H9 (cell line): ENCODE results near the gene ZNF512B. TPM values are rescaled to one million over a fixed set of nuclear protein-coding genes. Genes with fewer than 3 reads are reported as not detected.
A peak's percentile ranks its signal among the peaks of the same experiment; 100 is the strongest.

ENCODE experiments used
- DNase-seq: peaks from one replicate; pipeline ENCODE4 v3.0.0-alpha.2; 2017
- H2AFZ ChIP-seq: one replicate; pipeline ENCODE4 v1.6.1; 2013; ENCODE audit warnings: mild to moderate bottlenecking, low read length, control low read depth, moderate library complexity
- H2AK5ac ChIP-seq: 2 replicates; pipeline ENCODE4 v1.6.1; 2013; ENCODE audit warnings: low read length, control low read depth, mixed read lengths; ENCODE audit not compliant: insufficient read length
- H2BK120ac ChIP-seq: one replicate; pipeline ENCODE4 v1.6.1; 2013; ENCODE audit warnings: low read depth, mild to moderate bottlenecking, low read length, control low read depth, inconsistent platforms; ENCODE audit not compliant: poor library complexity, severe bottlenecking
- H2BK12ac ChIP-seq: 2 replicates; pipeline ENCODE4 v1.6.1; 2013; ENCODE audit warnings: low read length, control low read depth, mixed read lengths, low read depth; ENCODE audit not compliant: insufficient read length
- H2BK15ac ChIP-seq: 2 replicates; pipeline ENCODE4 v1.6.1; 2013; ENCODE audit warnings: low read depth, low read length, control low read depth
- H2BK20ac ChIP-seq: one replicate; pipeline ENCODE4 v1.6.1; 2013; ENCODE audit warnings: low read depth, mild to moderate bottlenecking, low read length, control low read depth, inconsistent platforms; ENCODE audit not compliant: poor library complexity, severe bottlenecking
- H2BK5ac ChIP-seq: 2 replicates; pipeline ENCODE4 v1.6.1; 2013; ENCODE audit warnings: low read length, control low read depth, mixed read lengths; ENCODE audit not compliant: insufficient read length
- H3K14ac ChIP-seq: 2 replicates; pipeline ENCODE4 v1.6.1; 2013; ENCODE audit warnings: low read length, control low read depth; ENCODE audit not compliant: insufficient read depth
- H3K18ac ChIP-seq: 2 replicates; pipeline ENCODE4 v1.6.1; 2013; ENCODE audit warnings: low read depth, mild to moderate bottlenecking, mixed read lengths, low read length, control low read depth; ENCODE audit not compliant: insufficient read length
- H3K23ac ChIP-seq: 2 replicates; pipeline ENCODE4 v1.6.1; 2013; ENCODE audit warnings: low read length, control low read depth, mixed read lengths, low read depth; ENCODE audit not compliant: insufficient read length
- H3K23me2 ChIP-seq: 2 replicates; pipeline ENCODE4 v1.6.1; 2013; ENCODE audit warnings: low read depth, mild to moderate bottlenecking, mixed read lengths, low read length, control low read depth; ENCODE audit not compliant: insufficient read length, poor library complexity, severe bottlenecking
- H3K27ac ChIP-seq: 2 replicates; pipeline ENCODE4 v1.5.1; 2013; ENCODE audit warnings: low read length, control low read depth, mixed read lengths, low read depth; ENCODE audit not compliant: insufficient read length
- H3K27me3 ChIP-seq: 2 replicates; pipeline ENCODE4 v1.6.1; 2013; ENCODE audit warnings: low read length, control low read depth, inconsistent platforms; ENCODE audit not compliant: insufficient read depth
- H3K4ac ChIP-seq: 2 replicates; pipeline ENCODE4 v1.6.1; 2013; ENCODE audit warnings: low read depth, mild to moderate bottlenecking, control low read depth, inconsistent platforms, low read length, moderate library complexity
- H3K4me1 ChIP-seq: 2 replicates; pipeline ENCODE4 v1.6.1; 2013; ENCODE audit warnings: low read length, control low read depth, inconsistent platforms; ENCODE audit not compliant: insufficient read depth
- H3K4me2 ChIP-seq: 2 replicates; pipeline ENCODE4 v1.6.1; 2013; ENCODE audit warnings: low read length, control low read depth, mixed read lengths; ENCODE audit not compliant: insufficient read length, insufficient read depth
- H3K56ac ChIP-seq: 2 replicates; pipeline ENCODE4 v1.6.1; 2013; ENCODE audit warnings: low read depth, mild to moderate bottlenecking, mixed read lengths, low read length, control low read depth; ENCODE audit not compliant: insufficient read length
- H3K79me1 ChIP-seq: 2 replicates; pipeline ENCODE4 v1.6.1; 2013; ENCODE audit warnings: low read depth, mild to moderate bottlenecking, moderate library complexity, low read length, control low read depth, inconsistent platforms; ENCODE audit not compliant: insufficient read depth, poor library complexity, severe bottlenecking
- H3K79me2 ChIP-seq: 2 replicates; pipeline ENCODE4 v1.6.1; 2013; ENCODE audit warnings: low read length, control low read depth, inconsistent platforms; ENCODE audit not compliant: insufficient read depth
- H3K9ac ChIP-seq: 2 replicates; pipeline ENCODE4 v1.6.1; 2013; ENCODE audit warnings: low read length, control low read depth, mixed read lengths; ENCODE audit not compliant: insufficient read length; ENCODE audit errors: extremely low read depth
- H3K9me3 ChIP-seq: one replicate; pipeline ENCODE4 v1.6.1; 2013; ENCODE audit warnings: low read depth, low read length, inconsistent platforms; ENCODE audit not compliant: control insufficient read depth
- H3T11ph ChIP-seq: one replicate; pipeline ENCODE4 v1.6.1; 2013; ENCODE audit warnings: mild to moderate bottlenecking, low read length, control low read depth, inconsistent platforms
- H4K20me1 ChIP-seq: one replicate; pipeline ENCODE4 v1.6.1; 2013; ENCODE audit not compliant: control insufficient read depth, insufficient read length, insufficient read depth
- H4K5ac ChIP-seq: 2 replicates; pipeline ENCODE4 v1.6.1; 2013; ENCODE audit warnings: low read depth, mild to moderate bottlenecking, mixed read lengths, low read length, control low read depth; ENCODE audit not compliant: insufficient read length
- H4K8ac ChIP-seq: replicated peaks from 2 replicates; pipeline ENCODE4 v1.6.1; 2013; ENCODE audit warnings: low read length, control low read depth, mixed read lengths, low read depth; ENCODE audit not compliant: insufficient read length
- H4K91ac ChIP-seq: 2 replicates; pipeline ENCODE4 v1.6.1; 2013; ENCODE audit warnings: low read depth, mild to moderate bottlenecking, moderate library complexity, mixed read lengths, low read length, control low read depth; ENCODE audit not compliant: insufficient read length
- H3K27ac Mint-ChIP-seq, 3 experiments: 2 replicates in 2 of 3; 3 replicates in 1 of 3; pipeline ENCODE4 v1.8.0; 2020 to 2021; ENCODE audit warnings: mixed read lengths in 3 of 3, mild to moderate bottlenecking in 1 of 3, moderate library complexity in 1 of 3
- H3K27me3 Mint-ChIP-seq: 2 replicates; pipeline ENCODE4 v1.8.0; 2021; ENCODE audit warnings: low read depth, mild to moderate bottlenecking, moderate library complexity, mixed read lengths
- H3K36me3 Mint-ChIP-seq, 3 experiments: 2 replicates in 2 of 3; 3 replicates in 1 of 3; pipeline ENCODE4 v1.8.0; 2020 to 2021; ENCODE audit warnings: low read depth in 3 of 3, mixed read lengths in 3 of 3; ENCODE audit not compliant: insufficient read depth in 1 of 3
- H3K4me1 Mint-ChIP-seq, 2 experiments: 2 replicates each; pipeline ENCODE4 v1.8.0; 2020; ENCODE audit warnings: mixed read lengths in 2 of 2
- H3K4me3 Mint-ChIP-seq, 2 experiments: 2 replicates in 1 of 2; 3 replicates in 1 of 2; pipeline ENCODE4 v1.8.0; 2020 to 2021; ENCODE audit warnings: mild to moderate bottlenecking in 2 of 2, mixed read lengths in 2 of 2, moderate library complexity in 1 of 2
- H3K9me3 Mint-ChIP-seq, 2 experiments: 2 replicates in 1 of 2; 3 replicates in 1 of 2; pipeline ENCODE4 v1.8.0; 2020; ENCODE audit warnings: mild to moderate bottlenecking in 2 of 2, mixed read lengths in 2 of 2, moderate library complexity in 1 of 2
- CTCF ChIP-seq: fragments of 200-600 bp; sonication (generic); conservative IDR thresholded peaks from 3 replicates; pipeline ENCODE4 v1.8.0; 2021; ENCODE audit warnings: antibody characterized with exemption, mild to moderate bottlenecking
- WGBS: extraction: QIAGEN DNeasy Blood & Tissue Kit; methylation state at CpG from one replicate; pipeline ENCODE4 v1.1.7; 2013; ENCODE audit warnings: missing lambda C conversion rate, low lambda C conversion rate, mixed read lengths; ENCODE audit not compliant: insufficient read length; ENCODE audit errors: extremely low coverage; 5-methylcytosine and 5-hydroxymethylcytosine counted together
- total RNA-seq: library from RNA; stranded (reverse); gene quantifications from 2 replicates; pipeline ENCODE4 v1.2.1, GENCODE V29; 2021

ZNF512B gene
- total RNA-seq, 1 experiment from 2014 or later, result 46.0 TPM

GRCh38 chr20:63934271-63935068 lies 35.3 kb downstream of the ZNF512B start:
- peak overlapping the region in 2 of 3 experiments; percentile 52 to 80; a peak in 3 of 7 replicates for H3K27ac Mint-ChIP-seq
- H3K27ac ChIP-seq, result no peak overlapping the region
- no peak overlapping the region for H2BK20ac ChIP-seq
- no CpG with 5 or more reads among the region's 37 CpGs for WGBS
- H3K4me1 ChIP-seq, result no peaks in the 10 kb centered on the region
- H3K27me3 ChIP-seq, result no peaks in the 10 kb centered on the region
- no peak overlapping the region for H3K56ac ChIP-seq
- H3K9ac ChIP-seq, result no peak overlapping the region
- no peak overlapping the region for H3K14ac ChIP-seq
- H3K18ac ChIP-seq, result no peak overlapping the region
- H2BK12ac ChIP-seq, result no peak overlapping the region
- H4K8ac ChIP-seq, result no peak overlapping the region
- H3K79me1 ChIP-seq, result no peaks in the 10 kb centered on the region
- H3K27me3 Mint-ChIP-seq, result no peaks in the 10 kb centered on the region
- no peak overlapping the region for H3K4ac ChIP-seq
- H3K4me3 Mint-ChIP-seq, result no peak overlapping the region
- peaks cover 6% of the 10 kb centered on the region for H3K23me2 ChIP-seq
- no peak overlapping the region for H2BK5ac ChIP-seq
- H3T11ph ChIP-seq, result no peak overlapping the region
- H3K9me3 Mint-ChIP-seq, result no peaks in the 10 kb centered on the region
- H4K91ac ChIP-seq, result no peak overlapping the region
- 0 out of 2 replicates have a peak, but pooled peaks cover 4% of the 10 kb centered on the region for H3K79me2 ChIP-seq
- no peaks in the 10 kb centered on the region for H4K20me1 ChIP-seq
- H2AFZ ChIP-seq, result no peak overlapping the region
- H3K36me3 Mint-ChIP-seq, result peaks cover 22 to 52% (median 51%) of the 10 kb centered on the region in 3 experiments
- peak; percentile 78 for TF ChIP-seq CTCF
- no peak overlapping the region for H4K5ac ChIP-seq
- no peak overlapping the region for H2BK15ac ChIP-seq
- H3K23ac ChIP-seq, result no peak overlapping the region
- H2BK120ac ChIP-seq, result no peak overlapping the region
- DNase-seq, result no peak
- no peaks in the 10 kb centered on the region for H3K9me3 ChIP-seq
- H3K4me1 Mint-ChIP-seq, result no peaks in the 10 kb centered on the region
- no peak overlapping the region for H2AK5ac ChIP-seq
- no peak overlapping the region for H3K4me2 ChIP-seq
